Lower leg skin (tissue), 3 donors: ENCODE results near the gene CBFA2T3.

Experiments
- CTCF ChIP-seq, 3 donors: fragments of 450-650 bp; IDR thresholded peaks; one replicate each; pipeline ENCODE4 v1.5.1; 2016; ENCODE audit warnings: antibody characterized with exemption in 3 of 3, mild to moderate bottlenecking in 3 of 3, moderate library complexity in 2 of 3
- POLR2A ChIP-seq, 2 donors: fragments of 450-650 bp; IDR thresholded peaks; one replicate each; pipeline ENCODE4 v1.6.1; 2016 to 2017; ENCODE audit warnings: antibody characterized with exemption in 2 of 2, mild to moderate bottlenecking in 1 of 2, moderate library complexity in 1 of 2

- no peak for TF ChIP-seq CTCF (IDR thresholded peaks at IDR 0.05)
- no peak for TF ChIP-seq POLR2A (IDR thresholded peaks at IDR 0.05)
Observed at GRCh38 chr16:88974916-88975215, 2.1 kb downstream of the CBFA2T3 start.
